Suprapubic skin (tissue), 4 donors: ENCODE measurements around the gene EFCAB5. TPM values are rescaled to one million over a fixed set of nuclear protein-coding genes. Genes with fewer than 3 reads are reported as not detected.
"Not testable (repeated sequence)": the region's sequence is repeated elsewhere in the genome, so short reads cannot be mapped to it uniquely, and the experiment has no call there.

Experiments
- DNase-seq, 2 donors: peaks; one replicate each; pipeline ENCODE4 v3.0.0-alpha.2; 2019; ENCODE audit warnings: low spot score in 2 of 2
- H3K27ac ChIP-seq: fragments of 200-600 bp; sonication (generic); one replicate; pipeline ENCODE4 v1.5.1; 2019
- H3K27me3 ChIP-seq: fragments of 200-600 bp; sonication (generic); one replicate; pipeline ENCODE4 v1.5.1; 2019
- H3K36me3 ChIP-seq: fragments of 200-600 bp; sonication (generic); one replicate; pipeline ENCODE4 v1.5.1; 2019
- H3K4me1 ChIP-seq: fragments of 200-600 bp; sonication (generic); one replicate; pipeline ENCODE4 v1.5.1; 2019
- H3K4me3 ChIP-seq: fragments of 200-600 bp; sonication (generic); one replicate; pipeline ENCODE4 v1.5.1; 2019; ENCODE audit warnings: mild to moderate bottlenecking
- H3K9me3 ChIP-seq: fragments of 200-600 bp; sonication (generic); one replicate; pipeline ENCODE4 v1.5.1; 2019
- CTCF ChIP-seq, 2 donors: fragments of 200-600 bp in 1 of 2; fragments of 450-650 bp in 1 of 2; sonication (generic) in 1 of 2; IDR thresholded peaks; one replicate each; pipeline ENCODE4 v1.5.1; 2016 to 2019; ENCODE audit warnings: antibody characterized with exemption in 2 of 2, mild to moderate bottlenecking in 1 of 2, moderate library complexity in 1 of 2
- EP300 ChIP-seq: sonication (generic); formaldehyde crosslinking; IDR thresholded peaks from one replicate; pipeline ENCODE4 v1.6.1; 2017; ENCODE audit warnings: antibody characterized with exemption
- POLR2A ChIP-seq, 2 donors: fragments of 450-650 bp; IDR thresholded peaks; one replicate each; pipeline ENCODE4 v1.6.1; 2017; ENCODE audit warnings: antibody characterized with exemption in 2 of 2, mild to moderate bottlenecking in 2 of 2, moderate library complexity in 2 of 2
- POLR2AphosphoS5 ChIP-seq, 3 donors: sonication (generic); formaldehyde crosslinking; IDR thresholded peaks; one replicate each; pipeline ENCODE4 v1.6.1; 2017; ENCODE audit warnings: antibody characterized with exemption in 3 of 3
- WGBS: methylation state at CpG from one replicate; pipeline ENCODE4 v1.1.5; 2018; 5-methylcytosine and 5-hydroxymethylcytosine counted together
- total RNA-seq, 4 donors: library from RNA; depleted of rRNA; stranded (reverse); fragments of >200 nt; gene quantifications; one replicate each; pipeline ENCODE4 v1.1.0, GENCODE V29; 2016

EFCAB5 gene
- total RNA-seq, 4 donors from 2014 or later = 0.13 to 0.21 (median 0.16) TPM; not detected in 1

DNA sequence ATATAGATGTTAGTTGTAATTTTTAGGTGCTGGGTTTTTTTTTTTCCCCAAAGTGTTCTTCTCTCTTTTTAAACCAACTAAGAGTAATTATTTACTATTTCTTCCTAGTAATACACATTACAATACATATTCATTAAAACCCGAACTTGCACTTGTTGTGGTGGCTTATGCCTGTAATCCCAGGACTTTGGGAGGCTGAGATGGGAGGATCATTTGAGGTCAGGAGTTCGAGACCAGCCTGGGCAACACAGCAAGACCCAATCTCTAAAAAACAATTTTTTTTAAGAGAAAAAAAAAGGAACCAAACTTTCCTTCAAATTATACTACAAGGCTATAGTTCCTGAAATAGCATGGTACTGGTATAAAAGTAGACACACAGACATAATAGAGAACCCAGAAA lies 3.8 kb downstream of the EFCAB5 start:
- H3K27me3 ChIP-seq = no peaks in the 10 kb centered on the region
- H3K4me3 ChIP-seq = no peak overlapping the region
- no peaks in the 10 kb centered on the region for H3K9me3 ChIP-seq
- no peaks in the 10 kb centered on the region for H3K36me3 ChIP-seq
- no peak overlapping the region for H3K27ac ChIP-seq
- no peak for DNase-seq
- WGBS = 89% methylated on average over 2 of the region's 2 CpGs
- H3K4me1 ChIP-seq = no peaks in the 10 kb centered on the region
- TF ChIP-seq CTCF (IDR thresholded peaks at IDR 0.05) (no peak), POLR2A (IDR thresholded peaks at IDR 0.05) (no peak), EP300 (no peak), POLR2AphosphoS5 (IDR thresholded peaks at IDR 0.05) (no peak)

DNA sequence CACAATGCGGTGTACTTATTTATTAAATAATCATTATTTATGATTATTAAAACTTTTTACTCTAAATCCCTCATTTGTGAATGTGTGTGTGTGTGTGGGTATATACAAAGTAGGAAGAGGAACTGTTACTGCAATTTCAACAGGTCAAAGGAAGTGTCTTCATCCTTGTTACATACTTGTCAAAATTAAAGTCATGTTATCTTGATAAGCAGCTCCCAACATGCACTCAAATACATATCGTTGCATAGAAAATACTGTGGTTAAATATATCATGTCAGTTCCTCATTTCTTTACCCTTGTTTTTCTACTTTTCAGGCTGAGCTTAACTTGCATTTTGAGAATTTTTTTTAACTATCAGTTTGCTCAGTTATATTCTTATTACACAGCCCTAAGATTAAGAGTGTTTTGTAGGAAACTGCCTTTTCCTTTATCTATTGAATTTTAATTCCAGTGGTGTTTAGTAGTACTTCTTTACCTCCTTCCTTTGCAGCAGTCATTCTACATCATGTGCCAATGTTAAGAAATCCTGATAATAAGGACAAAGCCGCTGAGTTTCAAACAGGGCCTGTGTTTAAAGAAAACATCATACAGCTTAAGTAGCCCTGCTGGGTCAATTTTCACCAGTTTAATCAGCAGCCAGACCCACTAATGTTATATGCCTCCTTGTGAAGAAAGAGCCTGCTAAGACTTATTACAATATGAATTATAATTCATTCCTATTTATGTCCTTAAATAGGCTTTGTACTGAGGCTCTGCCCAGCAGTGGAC lies 7.2 kb downstream of the EFCAB5 start:
- no peaks in the 10 kb centered on the region for H3K9me3 ChIP-seq
- 71% methylated on average over 3 of the region's 3 CpGs for WGBS
- no peaks in the 10 kb centered on the region for H3K4me1 ChIP-seq
- TF ChIP-seq POLR2AphosphoS5 (IDR thresholded peaks at IDR 0.05) = no peak
- no peak for TF ChIP-seq POLR2A (IDR thresholded peaks at IDR 0.05)
- TF ChIP-seq CTCF (IDR thresholded peaks at IDR 0.05) = no peak
- no peak for TF ChIP-seq EP300
- no peak overlapping the region for H3K27ac ChIP-seq
- DNase-seq = no peak
- H3K4me3 ChIP-seq = no peak overlapping the region
- no peaks in the 10 kb centered on the region for H3K36me3 ChIP-seq
- no peaks in the 10 kb centered on the region for H3K27me3 ChIP-seq

DNA sequence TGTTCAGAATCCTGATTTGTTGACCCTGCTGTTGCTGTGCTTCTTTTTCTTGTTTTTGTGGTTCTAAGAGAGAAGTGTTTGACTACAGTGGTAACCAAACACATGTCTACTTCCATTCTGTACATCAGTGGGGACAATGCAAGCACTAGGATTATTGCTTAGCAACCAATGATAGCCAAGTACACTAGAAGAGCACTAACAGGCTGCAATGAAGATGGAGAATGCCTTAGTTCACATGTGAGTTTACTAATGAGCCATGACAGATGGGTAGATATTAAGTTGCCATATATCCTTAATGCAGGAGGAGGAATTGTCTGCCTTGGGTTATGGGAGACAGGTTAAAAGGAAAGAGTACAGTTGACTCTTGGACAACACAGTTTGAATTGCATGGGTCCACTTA lies 8.3 kb downstream of the EFCAB5 start:
- no peaks in the 10 kb centered on the region for H3K9me3 ChIP-seq
- no peak for DNase-seq
- TF ChIP-seq CTCF (IDR thresholded peaks at IDR 0.05) = no peak
- no peak for TF ChIP-seq POLR2AphosphoS5 (IDR thresholded peaks at IDR 0.05)
- TF ChIP-seq POLR2A (IDR thresholded peaks at IDR 0.05) = no peak
- TF ChIP-seq EP300 = no peak
- no peak overlapping the region for H3K27ac ChIP-seq
- H3K27me3 ChIP-seq = no peaks in the 10 kb centered on the region
- H3K4me3 ChIP-seq = no peak overlapping the region
- no peaks in the 10 kb centered on the region for H3K4me1 ChIP-seq
- H3K36me3 ChIP-seq = no peaks in the 10 kb centered on the region

DNA sequence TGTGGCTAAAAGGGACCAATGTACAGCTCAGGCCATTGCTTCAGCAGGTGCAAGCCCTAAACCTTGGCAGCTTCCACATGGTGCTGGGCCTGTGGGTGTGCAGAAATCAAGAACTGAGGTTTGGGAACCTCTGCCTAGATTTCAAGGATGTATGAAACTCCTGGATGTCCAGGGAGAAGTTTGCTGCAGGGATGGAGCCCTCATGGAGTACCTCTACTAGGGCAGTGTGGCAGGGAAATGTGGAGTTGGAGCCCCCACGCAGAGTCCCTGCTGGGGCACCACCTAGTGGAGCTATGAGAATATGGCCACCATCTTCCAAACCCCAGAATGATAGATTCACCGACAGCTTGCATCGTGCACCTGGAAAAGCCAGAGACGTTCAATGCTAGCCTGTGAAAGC lies 13.0 kb downstream of the EFCAB5 start:
- Histone ChIP-seq H3K27ac (no peak overlapping the region), H3K27me3 (no peaks in the 10 kb centered on the region), H3K4me3 (no peak overlapping the region), H3K9me3 (no peaks in the 10 kb centered on the region), H3K4me1 (no peaks in the 10 kb centered on the region), H3K36me3 (no peaks in the 10 kb centered on the region)
- 87% methylated on average over 4 of the region's 4 CpGs for WGBS
- DNase-seq = no peak
- no peak for TF ChIP-seq POLR2A (IDR thresholded peaks at IDR 0.05)
- no peak for TF ChIP-seq POLR2AphosphoS5 (IDR thresholded peaks at IDR 0.05)
- TF ChIP-seq EP300 = no peak
- no peak for TF ChIP-seq CTCF (IDR thresholded peaks at IDR 0.05)

DNA sequence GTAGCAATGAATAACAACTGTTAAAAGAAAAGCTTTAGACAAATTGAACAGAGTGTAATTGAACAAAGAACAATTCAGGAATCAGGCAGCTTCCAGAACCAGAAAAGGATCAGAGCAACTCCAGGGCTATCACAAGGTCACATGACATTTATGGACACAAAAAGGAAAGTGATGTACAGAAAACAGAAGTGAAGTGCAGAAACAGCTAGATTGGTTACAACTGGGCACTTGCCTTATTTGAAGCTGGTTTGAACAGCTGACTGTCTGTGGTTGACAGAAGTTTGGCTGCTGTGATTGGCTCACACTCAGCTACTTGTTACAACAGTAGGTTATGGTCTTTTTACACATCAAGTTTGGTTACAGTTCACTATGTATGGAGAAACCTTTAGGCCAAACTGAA lies 14.8 kb downstream of the EFCAB5 start:
- Histone ChIP-seq H3K36me3 (no peaks in the 10 kb centered on the region), H3K4me3 (no peak overlapping the region), H3K27me3 (no peaks in the 10 kb centered on the region), H3K27ac (no peak overlapping the region), H3K9me3 (no peaks in the 10 kb centered on the region), H3K4me1 (no peaks in the 10 kb centered on the region)
- no peak for TF ChIP-seq EP300
- TF ChIP-seq CTCF (IDR thresholded peaks at IDR 0.05) = no peak
- no peak for TF ChIP-seq POLR2A (IDR thresholded peaks at IDR 0.05)
- TF ChIP-seq POLR2AphosphoS5 (IDR thresholded peaks at IDR 0.05) = no peak
- no peak for DNase-seq

- H3K27me3 ChIP-seq, H3K27ac ChIP-seq: not testable (repeated sequence)
- WGBS = 100% methylated on average over 1 of the region's 1 CpG
Measured at GRCh38 chr17:29957488-29957887, 16.1 kb downstream of the EFCAB5 start.

More at GRCh38 chr17:29957488-29957887, 16.1 kb downstream of the EFCAB5 start:
- H3K4me3 ChIP-seq, H3K4me1 ChIP-seq, H3K36me3 ChIP-seq, DNase-seq, H3K9me3 ChIP-seq: not testable (repeated sequence)
